Hematopoietic multipotent progenitor cell treated with erythropoietin and hydrocortisone succinate and interleukin-3 and kit ligand, for 8 days (in vitro differentiated cells): Measurements from ENCODE around the gene PAF1.

Source experiments
- DNase-seq: peaks from one replicate; pipeline ENCODE4 v3.0.0-alpha.2; 2015

PAF1 gene

DNA sequence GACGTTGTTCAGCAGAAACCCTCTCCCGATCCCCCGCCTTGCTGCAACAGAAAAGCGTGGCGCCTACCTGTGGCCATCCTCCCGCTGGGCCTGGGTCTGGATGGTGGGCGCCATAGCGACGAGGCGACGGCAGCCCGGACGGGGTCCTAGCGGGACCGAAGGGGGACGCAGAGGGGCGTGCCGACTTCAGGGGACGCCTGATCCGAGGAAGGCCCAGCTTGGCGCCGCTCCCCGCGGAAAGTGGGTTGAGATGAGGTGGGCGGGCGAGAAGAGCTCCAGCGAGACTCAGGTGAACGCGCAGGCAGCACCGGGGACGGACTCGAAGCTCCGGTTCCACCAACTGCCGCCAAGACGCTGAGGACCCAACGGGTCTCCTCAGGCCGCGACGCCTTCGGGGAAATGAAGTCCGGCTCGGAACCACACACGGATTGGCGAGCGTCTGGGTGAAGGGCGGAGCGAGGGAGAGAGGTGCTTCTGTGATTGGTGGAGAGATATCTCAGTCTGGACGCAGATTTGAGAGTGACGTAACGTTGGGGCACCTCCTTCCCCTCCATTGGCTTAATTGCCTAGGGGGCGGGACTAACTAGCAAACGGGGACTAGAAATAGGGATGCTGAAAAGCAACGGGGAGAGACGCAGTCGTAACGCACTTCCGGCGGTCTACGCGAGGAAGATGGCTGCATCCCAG lies at the start of gene PAF1, which contains the start of gene MED29:
PAF1 (minus strand) TSS at position 356 of the 687 bp plus-strand sequence; CDS start at position 114, 242 bp downstream.
MED29 (plus strand) TSS at position 628 of the 687 bp plus-strand sequence; CDS start at position 673, 45 bp downstream.
- DNase-seq = peak; percentile 100

GRCh38 chr19:39438270-39438934 lies 47.5 kb upstream of the PAF1 start:
- DNase-seq = no peak

GRCh38 chr19:39436350-39436716 lies 45.4 kb upstream of the PAF1 start:
- DNase-seq = no peak

DNA sequence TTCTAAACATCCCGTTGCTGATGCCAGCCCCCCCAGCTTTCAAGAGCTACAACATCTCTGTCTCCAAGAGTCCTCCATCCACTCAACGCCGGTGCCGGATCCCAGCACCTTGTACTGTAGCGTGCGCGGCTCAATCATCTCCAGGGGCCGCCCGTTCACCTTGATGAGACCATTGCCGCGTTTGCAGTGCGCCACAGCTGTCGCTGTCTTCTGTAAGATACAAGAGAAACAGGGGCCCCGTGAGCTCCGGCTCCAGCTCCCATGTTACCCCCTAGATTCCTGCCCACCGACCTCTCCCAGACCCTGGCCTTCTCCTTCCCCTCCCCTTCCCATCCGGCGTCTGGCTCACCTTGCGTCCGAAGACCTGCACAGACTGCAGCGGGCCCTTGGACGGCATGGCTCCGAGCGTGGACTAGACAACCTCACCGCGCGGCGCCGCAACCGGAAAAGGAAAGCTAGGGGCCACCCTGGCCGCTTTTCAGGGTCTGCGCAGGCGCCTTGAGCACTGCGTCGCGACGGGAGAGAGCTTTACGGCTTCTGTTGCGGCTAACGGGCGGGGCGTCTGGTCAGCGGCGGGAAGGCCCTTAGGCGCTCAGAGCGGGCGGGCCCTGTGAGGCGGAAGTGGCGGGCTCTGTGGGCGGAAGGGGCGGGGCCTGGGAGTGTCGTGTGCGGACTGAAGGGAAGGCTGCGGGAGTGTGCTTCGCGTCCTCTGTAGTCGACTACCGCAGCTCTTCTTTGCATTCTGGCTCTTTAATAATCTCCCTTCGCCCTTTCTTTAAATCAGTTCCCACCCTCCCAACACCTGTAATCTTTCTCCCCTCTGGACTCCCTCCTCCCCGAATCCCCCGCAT lies 44.8 kb upstream of the PAF1 start, which contains the start of gene RPS16:
RPS16 (minus strand) TSS at position 451 of the 851 bp plus-strand sequence; CDS start at position 397, 54 bp downstream.
- DNase-seq = peak; percentile 98

DNA sequence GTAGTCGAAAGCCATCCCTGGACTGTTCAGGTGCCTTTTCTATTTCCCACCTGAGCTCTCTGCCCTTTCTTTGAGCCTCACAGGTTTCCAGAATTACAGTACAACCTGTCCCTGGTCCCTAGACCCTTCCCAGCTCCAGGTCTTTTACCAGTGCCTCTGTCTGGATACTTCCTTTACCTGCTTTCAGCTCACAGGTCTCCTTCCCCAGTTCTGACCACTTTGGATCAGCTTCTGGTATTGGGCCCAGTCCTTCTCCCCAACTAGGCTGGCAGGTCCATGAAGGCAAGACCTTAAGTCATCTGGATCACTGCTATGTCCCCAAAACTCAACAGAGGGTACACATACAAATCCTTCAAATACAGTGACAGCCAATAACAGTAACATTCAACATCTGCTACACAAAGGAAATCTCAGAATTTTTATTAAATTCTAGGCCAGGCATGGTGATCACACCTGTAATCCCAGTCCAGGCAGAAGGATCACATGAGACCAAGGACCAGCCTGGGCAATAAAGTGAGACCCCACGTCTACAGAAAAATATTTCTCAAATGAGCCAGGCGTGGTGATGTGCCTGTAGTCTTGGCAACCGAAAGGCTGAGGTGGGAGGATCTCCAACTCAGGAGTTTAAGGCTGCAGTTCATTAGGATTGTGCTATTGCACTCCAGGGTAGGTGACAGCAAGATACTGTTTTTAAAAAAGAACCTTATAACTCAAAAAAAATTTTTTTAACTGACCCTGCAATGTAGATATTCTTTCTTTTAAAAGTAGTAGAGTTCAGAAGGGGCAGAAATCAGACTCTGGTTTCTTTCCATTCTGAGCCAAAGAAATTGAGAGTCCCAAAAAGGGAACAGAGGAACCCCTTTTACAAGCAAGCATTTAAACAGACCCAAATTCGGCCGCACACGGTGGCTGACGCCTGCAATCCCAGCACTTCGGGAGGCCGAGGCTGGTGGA lies 43.5 kb upstream of the PAF1 start:
- DNase-seq = no peak

GRCh38 chr19:39433480-39434079 lies 42.7 kb upstream of the PAF1 start:
- no peak for DNase-seq

- DNase-seq = no peak
Measured at GRCh38 chr19:39432677-39433025, 41.7 kb upstream of the PAF1 start.

GRCh38 chr19:39430675-39431593 lies 40.0 kb upstream of the PAF1 start:
- no peak for DNase-seq

- DNase-seq = no peak
Measured at GRCh38 chr19:39428283-39429112, 37.6 kb upstream of the PAF1 start.

DNA sequence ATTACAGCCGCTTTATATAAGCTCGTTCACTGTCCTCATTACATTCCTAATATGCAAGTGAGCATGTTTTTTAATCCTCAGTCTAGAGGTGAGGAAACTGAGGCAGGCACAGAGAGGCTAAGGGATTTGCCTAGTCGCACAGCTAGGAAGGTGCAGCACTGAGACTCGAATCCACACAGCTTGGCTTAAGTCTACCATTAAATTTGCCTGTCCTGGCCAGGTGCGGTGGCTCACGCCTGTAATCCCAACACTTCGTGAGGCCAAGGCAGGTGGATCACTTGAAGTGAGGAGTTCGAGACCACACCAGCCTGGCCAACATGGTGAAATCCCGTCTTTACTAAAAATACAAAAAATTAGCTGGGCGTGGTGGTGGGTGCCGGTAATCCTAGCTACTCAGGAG lies 36.8 kb upstream of the PAF1 start:
- DNase-seq = no peak

DNA sequence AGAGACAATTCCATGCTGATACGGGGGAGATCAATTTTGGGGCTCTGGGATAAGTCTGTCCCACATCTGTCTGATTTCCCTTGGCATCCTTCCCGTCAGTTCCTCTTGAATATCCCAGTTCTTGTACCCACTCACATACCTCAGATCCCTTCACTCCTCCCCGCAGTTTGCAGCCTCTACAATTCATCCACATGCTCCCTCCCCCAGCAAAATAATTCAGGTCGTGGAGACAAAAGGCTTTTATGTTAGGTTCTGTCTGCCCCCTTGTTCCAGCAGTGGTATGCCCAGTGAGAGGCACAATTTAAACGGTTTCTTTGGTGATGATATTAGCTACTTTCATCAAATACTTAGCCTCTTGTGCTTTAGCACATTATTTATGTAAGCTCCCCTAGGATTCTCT lies 35.3 kb upstream of the PAF1 start:
- no peak for DNase-seq

- DNase-seq = no peak
Measured at GRCh38 chr19:39425744-39426143, 34.8 kb upstream of the PAF1 start.

- DNase-seq = no peak
Measured at GRCh38 chr19:39424934-39425333, 34.0 kb upstream of the PAF1 start.

DNA sequence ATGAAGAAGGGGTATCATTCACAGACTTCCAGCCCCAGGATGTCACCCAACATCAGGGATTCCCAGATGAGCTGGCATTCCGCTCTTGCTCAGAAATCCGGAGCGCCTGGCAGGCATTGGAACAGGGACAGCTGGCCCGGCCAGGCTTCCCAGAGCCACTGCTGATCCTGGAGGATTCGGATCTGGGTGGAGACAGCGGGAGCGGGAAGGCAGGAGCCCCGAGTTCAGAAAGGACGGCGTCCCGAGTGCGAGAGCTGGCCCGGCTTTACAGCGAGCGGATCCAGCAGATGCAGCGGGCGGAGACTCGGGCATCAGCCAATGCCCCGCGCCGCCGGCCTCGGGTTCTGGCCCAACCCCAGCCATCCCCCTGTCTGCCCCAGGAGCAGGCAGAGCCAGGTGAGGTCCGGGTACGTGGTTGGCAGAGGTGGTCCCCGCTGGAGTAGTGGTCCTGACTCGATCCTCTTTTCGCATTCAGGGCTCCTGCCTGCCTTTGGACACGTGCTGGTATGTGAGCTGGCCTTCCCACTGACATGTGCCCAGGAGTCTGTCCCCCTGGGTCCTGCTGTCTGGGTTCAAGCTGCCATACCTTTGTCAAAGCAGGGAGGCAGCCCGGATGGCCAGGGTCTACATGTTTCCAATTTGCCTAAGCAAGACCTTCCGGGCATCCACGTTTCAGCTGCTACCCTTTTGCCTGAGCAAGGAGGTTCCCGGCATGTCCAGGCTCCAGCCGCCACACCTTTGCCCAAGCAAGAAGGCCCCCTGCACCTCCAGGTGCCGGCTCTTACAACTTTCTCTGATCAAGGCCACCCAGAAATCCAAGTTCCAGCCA lies 32.6 kb upstream of the PAF1 start:
- DNase-seq = no peak

GRCh38 chr19:39422020-39422419 lies 31.1 kb upstream of the PAF1 start:
- no peak for DNase-seq

- DNase-seq = no peak
Measured at GRCh38 chr19:39420769-39421168, 29.9 kb upstream of the PAF1 start.

DNA sequence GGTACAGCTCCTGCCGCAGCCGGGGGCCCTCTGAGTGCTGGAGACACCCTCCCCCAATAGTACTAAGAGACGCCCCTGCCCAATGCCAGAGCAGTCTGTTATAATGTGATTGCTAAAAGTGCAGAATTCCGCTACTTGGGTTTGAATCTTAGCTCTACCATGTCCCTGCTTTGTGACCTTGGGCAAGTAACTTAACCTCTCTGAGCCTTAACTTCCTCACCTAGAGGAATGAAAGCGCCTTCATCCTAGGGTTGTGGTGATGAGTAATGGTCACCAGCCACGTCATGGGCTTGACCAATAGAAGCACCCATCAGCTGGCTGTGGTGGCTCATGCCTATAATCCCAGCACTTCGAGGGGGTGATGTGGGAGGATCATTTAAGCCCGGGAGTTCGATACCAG lies 28.1 kb upstream of the PAF1 start:
- DNase-seq = no peak

DNA sequence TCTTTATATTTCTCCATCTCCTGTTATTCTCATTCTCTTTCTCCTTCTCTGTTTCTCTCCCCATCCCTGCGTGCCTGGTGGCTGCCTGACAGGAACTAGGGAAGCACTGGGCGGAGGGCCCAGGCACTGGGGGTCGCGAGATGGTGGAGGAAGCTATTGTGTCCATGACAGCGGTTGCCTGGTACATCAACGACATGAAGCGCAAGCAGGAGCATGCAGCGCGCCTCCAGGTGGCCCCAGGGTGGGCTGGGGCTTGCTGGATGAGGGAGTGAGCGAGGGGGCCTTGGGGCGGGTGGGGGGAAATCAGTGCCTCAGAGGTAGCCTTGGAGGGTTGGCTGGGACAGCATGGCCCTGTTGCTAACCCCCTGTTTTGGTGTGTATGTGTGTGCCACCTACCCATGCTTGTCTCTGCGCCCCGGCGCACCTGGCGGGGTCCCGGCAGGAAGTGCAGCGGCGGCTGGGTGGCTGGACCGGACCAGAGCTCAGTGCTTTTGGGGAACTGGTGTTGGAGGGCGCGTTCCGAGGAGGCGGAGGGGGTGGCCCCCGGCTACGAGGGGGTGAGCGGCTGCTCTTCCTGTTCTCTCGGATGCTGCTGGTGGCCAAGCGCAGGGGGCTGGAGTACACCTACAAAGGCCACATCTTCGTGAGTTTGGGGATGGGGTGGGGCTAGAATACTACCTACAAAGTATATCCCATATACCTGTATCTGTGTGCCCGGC lies 26.7 kb upstream of the PAF1 start:
- no peak for DNase-seq
